Lower lobe of right lung (tissue), 2 donors: ENCODE results near the gene RXYLT1. TPM values are rescaled to one million over a fixed set of nuclear protein-coding genes. Genes with fewer than 3 reads are reported as not detected.

Experiments
- ATAC-seq, 2 donors: fragments of 200-7000 bp; cut with Tn5 transposase; one replicate each; pipeline ENCODE4 v1.9.1; 2020 to 2022; ENCODE audit warnings: mild to moderate bottlenecking in 2 of 2, moderate library complexity in 2 of 2
- DNase-seq: peaks from one replicate; pipeline ENCODE4 v3.0.0-alpha.2; 2020
- H3K27ac ChIP-seq: fragments of 200-600 bp; one replicate; pipeline ENCODE4 v1.8.0; 2022
- H3K27me3 ChIP-seq: fragments of 200-600 bp; one replicate; pipeline ENCODE4 v1.8.0; 2022; ENCODE audit warnings: low read depth
- H3K36me3 ChIP-seq: fragments of 200-600 bp; one replicate; pipeline ENCODE4 v1.8.0; 2022; ENCODE audit warnings: mild to moderate bottlenecking
- H3K4me1 ChIP-seq: fragments of 200-600 bp; one replicate; pipeline ENCODE4 v1.8.0; 2022
- H3K4me3 ChIP-seq: fragments of 200-600 bp; one replicate; pipeline ENCODE4 v1.8.0; 2022; ENCODE audit warnings: mild to moderate bottlenecking
- H3K9me3 ChIP-seq: fragments of 200-600 bp; one replicate; pipeline ENCODE4 v1.8.0; 2022
- CTCF ChIP-seq: fragments of 200-600 bp; IDR thresholded peaks from one replicate; pipeline ENCODE4 v1.8.0; 2022; ENCODE audit warnings: antibody characterized with exemption, mild to moderate bottlenecking
- intact Hi-C: fragments of 100-400 bp; cut with DNase I; formaldehyde crosslinking; loops from one replicate; pipeline ENCODE4 v1.11.0; 2022
- total RNA-seq: library from RNA; stranded (reverse); fragmentation: NEBNext Ultra II Directional; extraction: Animal tissue kit (Norgen Biotek cat#: 25700); gene quantifications from one replicate; pipeline ENCODE4 v1.2.1, GENCODE V29; 2021
- donor health status: DM: no; HTN: yes; CAD: no; lungs with severe emphysema.

Gene RXYLT1
- total RNA-seq, 1 donor from 2014 or later = 14.5 TPM

GRCh38 chr12:63808631-63809030 is 28.9 kb downstream of the RXYLT1 start:
- no peak overlapping the region for H3K27ac ChIP-seq
- H3K36me3 ChIP-seq = peaks cover 13% of the 10 kb centered on the region
- H3K4me3 ChIP-seq = no peak overlapping the region
- DNase-seq = no peak
- intact Hi-C loops = no loop called here
- no peak for TF ChIP-seq CTCF
- no peaks in the 10 kb centered on the region for H3K27me3 ChIP-seq
- no peaks in the 10 kb centered on the region for H3K9me3 ChIP-seq
- ATAC-seq = no peak
- H3K4me1 ChIP-seq = no peaks in the 10 kb centered on the region

DNA sequence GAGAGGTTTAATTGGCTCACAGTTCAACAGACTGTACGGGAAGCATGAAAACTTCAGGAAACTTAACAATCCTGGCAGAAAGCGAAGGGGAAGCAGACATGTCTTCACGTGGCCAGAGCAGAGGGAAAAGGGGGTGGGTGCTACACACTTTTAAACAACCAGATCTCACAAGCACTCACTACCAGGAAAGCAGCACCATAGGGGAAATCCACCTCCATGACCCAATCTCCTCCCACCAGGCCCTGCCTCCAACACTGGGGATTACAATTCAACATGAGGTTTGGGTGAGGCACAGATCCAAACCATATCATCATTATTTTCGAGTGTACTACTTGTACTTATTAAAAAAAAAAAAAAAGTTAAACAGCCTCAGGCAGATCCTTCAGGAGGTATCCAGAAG is 29.9 kb downstream of the RXYLT1 start:
- H3K4me1 ChIP-seq = no peaks in the 10 kb centered on the region
- intact Hi-C loops = no loop called here
- ATAC-seq = no peak

GRCh38 chr12:63811334-63811733 is 31.6 kb downstream of the RXYLT1 start:
- H3K4me1 ChIP-seq = no peaks in the 10 kb centered on the region
- peaks cover 4% of the 10 kb centered on the region for H3K36me3 ChIP-seq
- no peaks in the 10 kb centered on the region for H3K27me3 ChIP-seq
- ATAC-seq (no peak), DNase-seq (no peak)
- H3K4me3 ChIP-seq = no peak overlapping the region
- no peak for TF ChIP-seq CTCF
- intact Hi-C loops = no loop called here
- H3K9me3 ChIP-seq = no peaks in the 10 kb centered on the region
- no peak overlapping the region for H3K27ac ChIP-seq

More for the DNA sequence above, 29.9 kb downstream of the RXYLT1 start:
- no peak for TF ChIP-seq CTCF
- Histone ChIP-seq H3K9me3 (no peaks in the 10 kb centered on the region), H3K4me3 (no peak overlapping the region), H3K27ac (no peak overlapping the region), H3K36me3 (peaks cover 13% of the 10 kb centered on the region), H3K27me3 (no peaks in the 10 kb centered on the region)
- DNase-seq = no peak

GRCh38 chr12:63811755-63812154 is 32.0 kb downstream of the RXYLT1 start:
- Histone ChIP-seq H3K36me3 (peaks cover 4% of the 10 kb centered on the region), H3K4me1 (no peaks in the 10 kb centered on the region), H3K4me3 (no peak overlapping the region), H3K27ac (no peak overlapping the region), H3K27me3 (no peaks in the 10 kb centered on the region), H3K9me3 (no peaks in the 10 kb centered on the region)
- intact Hi-C loops = no loop called here
- ATAC-seq = no peak
- no peak for TF ChIP-seq CTCF
- no peak for DNase-seq

GRCh38 chr12:63814146-63814772 is 34.5 kb downstream of the RXYLT1 start:
- ATAC-seq (no peak), DNase-seq (no peak)
- Histone ChIP-seq H3K9me3 (no peaks in the 10 kb centered on the region), H3K36me3 (no peaks in the 10 kb centered on the region), H3K4me3 (no peak overlapping the region), H3K27me3 (no peaks in the 10 kb centered on the region), H3K27ac (no peak overlapping the region), H3K4me1 (no peaks in the 10 kb centered on the region)
- no peak for TF ChIP-seq CTCF
- intact Hi-C loops = no loop called here
